Endothelial cell of hepatic sinusoid (primary cell): Measurements from ENCODE around the gene PC.
"Not testable (repeated sequence)": the region's sequence is repeated elsewhere in the genome, so short reads cannot be mapped to it uniquely, and the experiment has no call there.

Source experiments
- in situ Hi-C: cut with HindIII; loops from 2 replicates; pipeline ENCODE4 v1.10.0; 2017; ENCODE audit warnings: low sequenced_read_pairs

PC gene

GRCh38 chr11:66800720-66801428, 157.3 kb downstream of the PC start:
- in situ Hi-C loops: no loop called here

DNA sequence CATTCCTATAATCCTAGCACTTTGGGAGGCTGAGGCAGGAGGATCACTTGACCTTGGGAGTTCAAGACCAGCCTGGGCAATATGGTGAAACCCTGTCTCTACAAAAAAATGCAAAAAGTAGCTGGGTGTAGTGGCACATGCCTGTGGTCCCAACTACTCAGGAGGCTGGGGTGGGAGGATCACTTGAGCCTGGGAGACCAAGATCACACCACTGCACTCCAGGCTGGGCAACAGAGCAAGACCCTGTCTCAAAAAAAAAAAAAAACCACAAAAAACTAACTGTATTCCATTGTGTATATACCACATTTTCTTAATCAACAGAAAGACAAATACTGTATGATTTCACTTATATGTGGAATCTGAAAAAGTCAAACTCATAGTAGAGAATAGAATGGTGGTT, 158.4 kb downstream of the PC start:
- in situ Hi-C loops: not testable (repeated sequence)
